AG10803 (cell line): Measurements from ENCODE around the gene MGST2.

ENCODE experiments used
- DNase-seq: peaks from one replicate; pipeline ENCODE4 v3.0.0; 2010; ENCODE audit warnings: low read depth
- H3K4me3 ChIP-seq: 2 replicates; pipeline ENCODE4 v1.5.1; 2011; ENCODE audit warnings: mild to moderate bottlenecking, low read length, control low read depth
- CTCF ChIP-seq: conservative IDR thresholded peaks from 2 replicates; pipeline ENCODE4 v1.5.1; 2011; ENCODE audit warnings: mild to moderate bottlenecking, low read length, control low read depth, inconsistent platforms

Gene MGST2

GRCh38 chr4:139738846-139739613 is 73.4 kb downstream of the MGST2 start:
- DNase-seq, result peak; percentile 38
- H3K4me3 ChIP-seq, result no peak overlapping the region
- no peak for TF ChIP-seq CTCF

- no peak for DNase-seq
- no peak overlapping the region for H3K4me3 ChIP-seq
Measured at GRCh38 chr4:139740121-139740520, 74.5 kb downstream of the MGST2 start.

GRCh38 chr4:139740531-139741041 is 75.0 kb downstream of the MGST2 start:
- DNase-seq, result peak; percentile 94
- peak; percentile 32 for TF ChIP-seq CTCF
- H3K4me3 ChIP-seq, result no peak overlapping the region

More at GRCh38 chr4:139740121-139740520, 74.5 kb downstream of the MGST2 start:
- no peak for TF ChIP-seq CTCF

GRCh38 chr4:139743027-139743426 is 77.4 kb downstream of the MGST2 start:
- no peak overlapping the region for H3K4me3 ChIP-seq
- TF ChIP-seq CTCF, result no peak
- DNase-seq, result no peak

- no peak for DNase-seq
- TF ChIP-seq CTCF, result no peak
- no peak overlapping the region for H3K4me3 ChIP-seq
Measured at GRCh38 chr4:139744232-139744631, 78.6 kb downstream of the MGST2 start.

GRCh38 chr4:139745111-139745639 is 79.6 kb downstream of the MGST2 start:
- H3K4me3 ChIP-seq, result no peak overlapping the region
- no peak for TF ChIP-seq CTCF
- no peak for DNase-seq

- no peak for TF ChIP-seq CTCF
- DNase-seq, result no peak
- no peak overlapping the region for H3K4me3 ChIP-seq
Measured at GRCh38 chr4:139746431-139747171, 81.0 kb downstream of the MGST2 start.
